IMR-90 (cell line): ENCODE data around the gene PTPRN2.

ENCODE experiments used
- CTCF ChIP-seq: conservative IDR thresholded peaks from 2 replicates; pipeline ENCODE4 v1.5.1; 2012; ENCODE audit warnings: mild to moderate bottlenecking, low read depth, low read length, improper control_type of control experiment
- POLR2A ChIP-seq: IDR thresholded peaks from 2 replicates; pipeline ENCODE4 v1.6.1; 2012; ENCODE audit warnings: mild to moderate bottlenecking, low read depth, low read length

DNA sequence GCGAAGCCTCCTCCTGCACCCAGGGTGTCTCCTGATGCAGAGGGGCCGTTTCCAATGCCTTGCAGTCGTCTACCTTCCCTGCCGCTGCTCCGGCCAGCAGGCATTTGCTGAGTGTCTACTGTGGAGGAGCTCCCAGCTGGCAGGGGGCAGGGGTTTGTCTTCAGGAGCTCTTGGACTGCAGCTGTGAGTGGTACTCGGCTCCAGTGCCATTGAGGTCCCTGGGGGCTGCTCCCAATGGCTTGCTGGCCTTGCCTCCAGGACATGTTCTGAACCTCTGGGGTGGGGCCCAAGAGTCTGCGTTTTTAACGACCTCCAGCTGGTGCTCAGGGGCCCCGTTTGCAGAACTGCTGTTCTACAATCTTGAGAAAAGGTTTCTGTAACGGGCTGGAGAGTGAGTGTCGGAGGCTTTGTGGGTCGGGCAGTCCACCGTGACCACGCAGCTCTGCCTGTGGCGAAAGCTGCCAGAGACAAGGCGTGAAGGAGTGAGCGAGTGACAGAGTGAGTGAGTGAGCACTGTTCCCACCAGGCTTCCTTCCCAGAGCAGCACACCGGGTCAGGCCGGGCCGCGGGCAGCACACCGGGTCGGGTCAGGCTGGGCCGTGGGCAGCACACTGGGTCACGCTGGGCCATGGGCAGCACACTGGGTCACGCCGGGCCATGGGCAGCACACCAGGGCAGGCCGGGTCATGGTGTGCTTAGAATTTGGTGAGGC is 520.2 kb downstream of the PTPRN2 start:
- TF ChIP-seq CTCF (no peak), POLR2A (no peak)
